ENCODE results near the gene SULT2A1. TPM values are rescaled to one million over a fixed set of nuclear protein-coding genes. Genes with fewer than 3 reads are reported as not detected.

Gene SULT2A1
- total and polyA plus RNA-seq, 2 of the 8 experiments (the other 6 are each of a cell fraction or from before 2014, with no cell fraction given) = not detected

- H3K18ac ChIP-seq (ENCODE audit: extremely low read depth, low read length) = no peak overlapping the region
- H3K4me2 ChIP-seq (ENCODE audit: insufficient read depth in 1 of 2, low read depth in 2 of 2, low read length in 2 of 2) = no peak overlapping the region; a peak in 1 of 4 replicates
- 83% methylated on average over 5 of the region's 5 CpGs; no CpG with 5 or more reads in 1 of the 2 experiments for WGBS, 2 experiments (ENCODE audit: extremely low coverage in 1 of 2, insufficient coverage in 1 of 2, insufficient read length in 1 of 2, insufficient replicate concordance in 2 of 2, low coverage in 1 of 2, low lambda C conversion rate in 2 of 2, missing lambda C conversion rate in 1 of 2)
Observed at GRCh38 chr19:47853003-47853402, 33.1 kb downstream of the SULT2A1 start.

More at GRCh38 chr19:47853003-47853402, 33.1 kb downstream of the SULT2A1 start:
- Histone ChIP-seq H2BK15ac (ENCODE audit: low read length) (no peak overlapping the region), H2AK5ac (ENCODE audit: low read depth, low read length) (no peak overlapping the region), H3K23ac (ENCODE audit: insufficient read length) (no peak overlapping the region), H3K14ac (ENCODE audit: insufficient read length) (no peak overlapping the region), H3K9me3 (ENCODE audit: insufficient read depth in 2 of 2, low read depth in 1 of 2, low read length in 1 of 2) (no peaks in the 10 kb centered on the region), H4K5ac (ENCODE audit: insufficient read length, low read depth, low read length) (no peak overlapping the region), H4K8ac (ENCODE audit: extremely low read depth, insufficient read depth, low read length) (no peak overlapping the region), H4K91ac (replicated peaks; ENCODE audit: insufficient read length, low read length) (peak overlapping the region; percentile 80), H3K56ac (replicated peaks; ENCODE audit: insufficient read length, low read depth, low read length) (no peak overlapping the region), H3K27me3 (replicated peaks in 1 of 4; ENCODE audit: control insufficient read depth in 3 of 4, extremely low read depth in 1 of 4, insufficient read depth in 3 of 4, low read length in 3 of 4) (no peaks in the 10 kb centered on the region), H2BK120ac (replicated peaks; ENCODE audit: low read depth, low read length) (no peak overlapping the region), H2BK12ac (ENCODE audit: low read depth, low read length) (no peak overlapping the region), H3K4ac (replicated peaks; ENCODE audit: insufficient read length, low read depth, low read length) (no peak overlapping the region), H3K79me2 (ENCODE audit: control insufficient read depth in 1 of 2, insufficient read depth in 2 of 2, low read length in 2 of 2) (no peaks in the 10 kb centered on the region), H2BK20ac (ENCODE audit: low read length) (0 out of 2 replicates have a peak overlapping the region, but pooled peaks have one; percentile 23), H2AFZ (ENCODE audit: low read length) (no peak overlapping the region), H3K9ac (replicated peaks in 1 of 4; ENCODE audit: extremely low read depth in 1 of 4, low read depth in 3 of 4, low read length in 3 of 4) (no peak overlapping the region), H3K4me1 (replicated peaks in 1 of 4; ENCODE audit: control insufficient read depth in 3 of 4, insufficient read depth in 4 of 4, low read length in 3 of 4) (peaks cover 5 to 12% (median 6%) of the 10 kb centered on the region in 4 experiments; a peak in 5 of 7 replicates), H3K79me1 (ENCODE audit: low read depth, low read length) (no peaks in the 10 kb centered on the region), H3K23me2 (ENCODE audit: low read depth, low read length) (peaks cover 3% of the 10 kb centered on the region; the same call in 1 of the 2 replicates), H4K20me1 (replicated peaks in 1 of 2; ENCODE audit: control insufficient read depth in 1 of 2, insufficient read depth in 2 of 2, low read length in 2 of 2) (no peaks in the 10 kb centered on the region), H3K36me3 (ENCODE audit: control insufficient read depth in 2 of 4, insufficient read depth in 4 of 4, low read length in 3 of 4) (no peaks in the 10 kb centered on the region), H3K27ac (ENCODE audit: low read depth, low read length) (no peak overlapping the region), H3K4me3 (ENCODE audit: extremely low read depth in 1 of 4, insufficient read depth in 2 of 4, low read depth in 3 of 4, low read length in 4 of 4) (no peak overlapping the region), H2BK5ac (ENCODE audit: low read depth, low read length) (no peak overlapping the region)
- ChIA-PET CTCF (ENCODE audit: partially characterized antibody) (interaction anchor here (0.8 to 4.6 kb wide), 7 partner anchors 12 to 87 kb away, joined by 3 to 38 read pairs (median 5); no protein-coding TSS in a partner anchor), POLR2A (ENCODE audit: partially characterized antibody) (interaction anchor here (0.6 to 0.9 kb wide), 2 partner anchors 17 to 46 kb away, joined by 3 to 4 read pairs; no protein-coding TSS in a partner anchor)
- DNase-seq (ENCODE audit: low read depth in 1 of 2, low spot score in 2 of 2) (no peak), FAIRE-seq (no peak)
- no peak for TF ChIP-seq JUN (IDR thresholded peaks at IDR 0.05; ENCODE audit: low read depth, low read length)
- TF ChIP-seq SUZ12 (IDR thresholded peaks at IDR 0.05; ENCODE audit: low read length) = no peak
- TF ChIP-seq EGR1 (IDR thresholded peaks at IDR 0.05; ENCODE audit: borderline replicate concordance, low read depth, low read length) = no peak
- no peak for TF ChIP-seq NRF1 (IDR thresholded peaks at IDR 0.05; ENCODE audit: low read depth, low read length)
